NCI-H2227 (cell line): ENCODE results near the gene HNRNPU.
A peak's percentile ranks its signal among the peaks of the same experiment; 100 is the strongest.
"Not testable (repeated sequence)": the region's sequence is repeated elsewhere in the genome, so short reads cannot be mapped to it uniquely, and the experiment has no call there.

Experiments
- DNase-seq: peaks from one replicate; lab custom pipeline; 2025; ENCODE audit not compliant: unreplicated experiment; lab: John Stamatoyannopoulos, UW

HNRNPU gene

GRCh38 chr1:244843148-244843978 lies 21.0 kb downstream of the HNRNPU start:
- DNase-seq: no peak

DNA sequence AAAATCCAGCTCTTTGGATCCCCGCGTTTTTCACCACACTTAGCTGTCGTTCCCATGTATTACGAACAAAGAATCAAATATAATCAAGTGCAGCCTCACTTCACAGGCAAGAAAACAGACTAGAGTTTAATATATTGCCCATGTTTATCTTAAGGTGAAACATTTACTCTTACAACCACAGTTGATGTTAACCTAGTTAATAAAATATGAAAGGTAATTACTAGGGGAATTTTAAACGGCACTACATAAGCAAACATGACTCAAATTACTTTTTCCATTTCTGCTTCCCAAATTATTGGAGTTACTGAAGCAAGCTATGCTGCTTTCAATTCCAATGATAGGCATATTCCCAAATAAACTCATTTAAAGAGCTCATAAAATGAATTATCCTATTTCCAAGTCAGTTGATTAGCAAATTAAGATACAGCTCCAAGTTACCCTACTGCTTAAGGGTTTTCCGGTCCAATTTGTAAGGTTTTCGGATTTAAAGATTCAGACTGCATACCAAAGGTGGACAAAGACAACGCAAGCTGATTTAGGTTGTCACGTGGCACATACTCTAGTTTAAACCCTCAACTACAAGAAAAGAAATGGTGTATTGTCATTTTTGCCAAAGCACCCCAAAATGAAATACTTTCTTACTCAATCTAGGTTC lies 22.9 kb downstream of the HNRNPU start:
- DNase-seq: no peak

GRCh38 chr1:244840219-244840794 lies 24.0 kb downstream of the HNRNPU start:
- DNase-seq: no peak

- DNase-seq: no peak
Measured at GRCh38 chr1:244839656-244840055, 24.7 kb downstream of the HNRNPU start.

- DNase-seq: peak; percentile 32
Measured at GRCh38 chr1:244837597-244838258, 26.6 kb downstream of the HNRNPU start.

GRCh38 chr1:244836584-244836983 lies 27.8 kb downstream of the HNRNPU start:
- DNase-seq: no peak

DNA sequence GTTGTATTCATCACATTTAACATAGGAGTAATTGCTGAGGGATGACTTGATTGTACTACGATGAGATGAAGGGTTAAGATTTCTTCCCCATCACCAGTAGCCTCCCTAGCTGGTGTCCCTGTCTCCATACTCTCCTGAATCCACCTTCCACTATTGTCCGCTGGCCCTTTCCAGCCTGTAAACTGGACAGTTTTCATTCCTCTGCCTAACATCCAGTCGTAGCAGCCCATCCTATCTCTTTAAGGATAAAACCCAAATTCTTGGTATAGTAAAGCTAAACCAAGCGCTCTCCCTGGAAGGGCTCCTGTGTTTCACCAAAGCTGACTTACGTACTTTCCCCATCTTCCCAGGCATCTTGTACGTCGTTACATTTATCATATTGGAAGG lies 28.2 kb downstream of the HNRNPU start:
- peak; percentile 39 for DNase-seq

GRCh38 chr1:244835276-244836134 lies 28.8 kb downstream of the HNRNPU start, which contains the start of gene COX20:
Gene COX20, plus strand, starts transcription at chr1:244835658. Its CDS starts 57 bp downstream, at chr1:244835715.
- peak; percentile 97 for DNase-seq

- peak; percentile 96 for DNase-seq
Measured at GRCh38 chr1:244834543-244835275, 29.6 kb downstream of the HNRNPU start.

DNA sequence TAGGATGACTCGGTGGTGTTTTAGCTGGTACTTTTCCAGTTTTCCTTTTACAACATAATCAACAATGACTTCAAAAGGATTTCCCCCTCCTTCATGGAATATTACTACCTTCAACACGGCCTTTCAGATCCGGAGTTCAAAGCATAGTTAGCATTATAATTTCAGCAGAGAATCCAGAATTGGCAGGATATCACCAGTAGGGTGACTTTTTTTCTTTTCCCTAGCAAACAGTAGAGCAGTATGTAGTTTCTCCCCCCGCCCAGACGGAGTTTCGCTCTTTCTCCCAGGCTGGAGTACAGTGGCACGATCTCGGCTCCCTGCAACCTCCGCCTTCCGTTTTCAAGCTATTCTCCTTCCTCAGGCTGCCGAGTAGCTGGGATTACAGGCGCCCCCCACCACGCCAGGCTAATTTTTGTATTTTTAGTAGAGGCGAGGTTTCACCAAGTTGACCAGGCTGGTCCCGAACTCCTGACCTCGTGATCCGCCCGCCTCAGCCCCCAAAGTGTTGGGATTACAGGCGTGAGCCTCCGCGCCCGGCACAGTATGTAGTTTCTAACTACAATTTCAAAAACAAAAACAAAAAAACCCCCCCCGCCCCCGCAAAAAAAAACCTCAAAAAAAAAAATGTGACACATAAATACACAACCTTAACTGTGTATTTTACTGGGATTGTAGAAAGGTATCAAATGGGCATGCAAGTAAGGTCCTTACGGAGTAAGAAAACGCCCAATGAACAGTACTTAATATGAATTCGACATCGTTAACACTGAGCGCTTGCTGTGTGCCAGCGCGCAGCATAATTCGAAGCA lies 30.4 kb downstream of the HNRNPU start:
- DNase-seq: peak; percentile 80

DNA sequence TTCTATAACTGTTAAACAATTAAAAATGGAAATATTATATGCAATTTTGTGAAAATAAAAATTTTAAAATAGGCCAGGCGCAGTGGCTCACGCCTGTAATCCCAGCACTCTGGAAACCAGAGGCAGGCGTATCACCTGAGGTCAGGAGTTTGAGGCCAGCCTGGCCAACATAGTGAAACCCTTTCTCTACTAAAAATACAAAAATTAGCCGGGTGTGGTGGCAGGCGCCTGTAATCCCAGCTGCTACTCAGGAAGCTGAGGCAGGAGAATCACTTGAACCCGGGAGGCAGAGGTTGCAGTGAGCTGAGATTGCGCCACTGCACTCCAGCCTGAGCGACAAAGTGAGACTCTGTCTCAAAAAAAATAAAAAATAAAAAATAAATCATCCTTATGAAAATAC lies 31.1 kb downstream of the HNRNPU start:
- not testable (repeated sequence) for DNase-seq

GRCh38 chr1:244830639-244831038 lies 33.7 kb downstream of the HNRNPU start:
- no peak for DNase-seq

- no peak for DNase-seq
Measured at GRCh38 chr1:244826712-244827111, 37.6 kb downstream of the HNRNPU start.

DNA sequence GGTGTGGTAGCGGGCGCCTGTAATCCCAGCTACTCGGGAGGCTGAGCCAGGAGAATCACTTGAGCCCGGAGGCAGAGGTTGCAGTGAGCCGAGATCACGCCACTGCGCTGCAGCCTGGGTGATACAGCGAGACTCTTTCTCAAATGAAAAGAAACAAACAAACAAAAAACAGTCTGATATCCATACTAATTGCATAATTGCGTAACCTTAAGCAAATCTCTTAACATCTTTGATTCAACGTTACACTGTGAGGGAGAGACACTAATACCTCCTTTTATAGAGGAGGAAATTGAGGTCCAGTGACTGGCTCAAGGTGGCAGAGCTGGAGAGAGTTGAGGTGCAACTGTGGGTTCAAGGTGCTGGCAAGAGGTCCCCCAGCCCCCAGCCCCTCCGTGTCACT lies 41.5 kb downstream of the HNRNPU start:
- DNase-seq: no peak

DNA sequence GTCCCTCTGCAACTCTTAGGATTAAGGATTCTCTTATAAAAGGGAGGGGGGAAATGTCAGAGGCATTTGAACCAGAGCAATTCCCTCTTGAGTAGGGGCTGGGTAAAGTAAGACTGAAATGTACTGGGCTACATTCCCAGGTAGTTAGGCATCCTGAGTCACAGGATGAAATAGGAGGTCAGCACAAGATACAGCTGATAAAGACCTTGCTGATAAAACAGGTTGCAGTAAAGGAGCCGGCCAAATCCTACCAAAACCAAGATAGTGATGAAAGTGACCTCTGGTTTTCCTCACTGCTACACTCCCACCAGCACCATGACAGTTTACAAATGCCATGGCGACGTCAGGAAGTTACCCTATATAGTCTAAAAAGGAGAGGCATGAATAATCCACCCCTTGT lies 43.2 kb downstream of the HNRNPU start:
- no peak for DNase-seq

DNA sequence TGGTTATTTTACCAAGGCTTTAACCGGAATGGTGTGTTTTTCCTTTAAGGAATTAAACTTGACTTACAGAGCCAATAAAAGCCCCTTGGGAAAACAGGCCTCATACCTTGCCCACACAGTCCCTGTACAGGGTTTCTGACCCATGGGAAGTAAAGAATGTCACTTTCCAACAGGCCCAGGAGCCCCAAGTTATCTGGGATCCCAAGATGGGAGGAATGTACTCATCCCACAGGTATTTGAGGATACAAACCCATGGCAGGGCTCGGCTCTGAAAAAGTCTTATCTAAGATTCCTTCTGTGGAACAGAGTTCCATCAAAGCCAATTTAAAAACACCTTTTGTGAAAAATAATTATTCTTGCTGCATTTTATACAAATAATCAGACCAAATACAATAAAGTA lies 44.2 kb downstream of the HNRNPU start:
- DNase-seq: no peak

DNA sequence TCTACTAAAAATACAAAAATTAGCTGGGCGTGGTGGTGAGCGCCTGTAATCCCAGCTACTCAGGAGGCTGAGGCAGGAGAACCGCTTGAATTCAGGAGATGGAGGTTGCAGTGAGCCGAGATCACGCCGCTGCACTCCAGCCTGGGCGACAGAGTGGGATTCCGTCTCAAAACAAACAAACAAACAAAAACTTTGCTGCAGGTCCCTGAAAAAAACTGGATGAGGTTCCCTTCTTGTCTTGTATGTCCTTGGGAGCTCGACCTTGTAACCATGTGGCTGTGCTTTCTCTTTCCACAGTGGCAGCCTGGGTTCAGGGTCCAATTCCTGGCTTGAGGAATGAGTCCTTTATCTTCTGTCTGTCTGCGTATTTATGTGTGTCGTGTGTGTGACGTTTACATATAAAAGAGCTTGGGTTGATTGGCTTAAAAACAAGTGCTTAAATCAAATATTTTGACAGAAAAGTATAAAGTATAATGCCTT lies 46.9 kb downstream of the HNRNPU start:
- no peak for DNase-seq

DNA sequence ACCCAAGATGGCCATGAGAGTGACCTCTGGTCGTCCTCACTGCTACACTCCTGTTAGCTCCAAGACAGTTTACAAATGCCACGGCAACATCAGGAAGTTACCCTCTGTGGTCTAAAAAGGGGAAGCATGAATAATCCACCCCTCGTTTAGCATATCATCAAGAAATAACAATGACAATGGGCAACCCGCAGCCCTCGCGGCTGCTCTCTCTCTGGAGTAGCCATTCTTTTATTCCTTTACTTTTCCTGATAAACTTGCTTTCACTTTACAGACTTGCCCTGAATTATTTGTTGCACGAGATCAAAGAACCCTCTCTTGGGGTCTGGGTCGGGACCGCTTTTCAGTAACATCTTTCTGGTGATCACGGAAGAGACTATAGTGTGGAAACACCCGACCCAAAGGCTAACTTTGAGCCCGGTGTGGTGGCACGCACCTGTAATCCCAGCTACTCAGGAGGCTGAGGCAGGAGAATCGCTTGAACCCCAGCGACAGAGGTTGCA lies 48.7 kb downstream of the HNRNPU start:
- DNase-seq: no peak

DNA sequence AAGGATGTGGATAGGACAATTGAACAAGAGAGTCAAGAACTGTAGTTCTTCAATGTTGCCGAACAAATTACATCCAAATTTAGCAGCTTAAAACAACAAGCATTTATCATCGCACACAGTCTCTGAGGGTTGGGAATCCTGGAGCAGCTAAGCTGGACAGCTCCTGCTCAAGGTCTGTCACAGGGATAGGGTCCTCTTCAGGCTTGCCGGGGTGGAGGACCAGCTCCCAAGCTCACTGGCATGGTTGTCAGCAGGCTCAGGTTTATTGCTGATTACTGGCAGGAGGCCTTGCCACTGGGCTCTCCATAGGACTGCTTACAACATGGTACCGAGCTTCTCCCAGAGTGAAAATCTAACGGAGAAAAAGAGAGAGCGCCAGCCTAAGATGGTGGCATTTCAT lies 51.0 kb downstream of the HNRNPU start:
- no peak for DNase-seq
